GM18868 (cell line): ENCODE data around the gene SUB1.
A peak's percentile ranks its signal among the peaks of the same experiment; 100 is the strongest.
"Not testable (repeated sequence)": the region's sequence is repeated elsewhere in the genome, so short reads cannot be mapped to it uniquely, and the experiment has no call there.

ENCODE experiments used
- ATAC-seq: cut with Tn5 transposase; IDR thresholded peaks from one replicate; pipeline ENCODE4 v1.9.1; 2021; ENCODE audit warnings: mild to moderate bottlenecking, moderate library complexity; ENCODE audit not compliant: unreplicated experiment

Gene SUB1

DNA sequence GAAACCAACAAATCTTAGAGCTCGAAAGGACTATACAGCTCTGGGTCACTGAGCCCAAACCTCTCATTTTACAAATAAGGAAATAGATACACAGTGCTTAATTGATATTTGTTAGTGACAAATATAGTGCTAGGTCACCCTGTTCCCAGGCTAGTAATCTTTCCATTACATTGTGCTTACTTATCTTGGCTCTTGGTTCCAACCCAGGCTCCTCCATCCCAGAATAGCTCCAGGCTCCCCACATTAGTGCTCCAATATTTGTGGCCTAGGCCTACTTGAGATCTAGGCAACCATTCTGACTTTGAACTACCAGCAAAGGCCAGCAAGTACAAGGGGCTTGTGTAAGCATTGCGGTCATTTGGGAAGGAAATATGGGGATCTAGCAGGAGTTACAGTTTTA lies 21.7 kb upstream of the SUB1 start:
- ATAC-seq, result no peak

DNA sequence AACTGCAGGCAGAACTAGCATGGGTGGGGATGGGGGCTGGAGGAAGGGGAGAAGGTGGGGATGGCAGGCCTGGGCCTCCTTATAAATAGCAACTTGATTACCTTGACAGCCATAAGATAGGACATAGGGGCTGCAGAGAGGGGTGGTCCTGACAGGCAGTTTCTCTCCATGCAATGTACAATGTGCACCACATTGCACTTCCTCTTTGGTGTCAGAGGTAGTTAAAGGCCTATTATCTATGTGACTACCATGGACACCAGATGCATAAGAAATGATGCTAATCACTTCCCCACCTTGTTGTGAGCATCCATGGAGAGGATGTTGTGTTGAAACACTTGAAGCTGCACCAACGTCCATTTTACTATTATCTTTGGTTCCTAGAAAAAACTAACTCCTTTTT lies 20.2 kb upstream of the SUB1 start:
- no peak for ATAC-seq

DNA sequence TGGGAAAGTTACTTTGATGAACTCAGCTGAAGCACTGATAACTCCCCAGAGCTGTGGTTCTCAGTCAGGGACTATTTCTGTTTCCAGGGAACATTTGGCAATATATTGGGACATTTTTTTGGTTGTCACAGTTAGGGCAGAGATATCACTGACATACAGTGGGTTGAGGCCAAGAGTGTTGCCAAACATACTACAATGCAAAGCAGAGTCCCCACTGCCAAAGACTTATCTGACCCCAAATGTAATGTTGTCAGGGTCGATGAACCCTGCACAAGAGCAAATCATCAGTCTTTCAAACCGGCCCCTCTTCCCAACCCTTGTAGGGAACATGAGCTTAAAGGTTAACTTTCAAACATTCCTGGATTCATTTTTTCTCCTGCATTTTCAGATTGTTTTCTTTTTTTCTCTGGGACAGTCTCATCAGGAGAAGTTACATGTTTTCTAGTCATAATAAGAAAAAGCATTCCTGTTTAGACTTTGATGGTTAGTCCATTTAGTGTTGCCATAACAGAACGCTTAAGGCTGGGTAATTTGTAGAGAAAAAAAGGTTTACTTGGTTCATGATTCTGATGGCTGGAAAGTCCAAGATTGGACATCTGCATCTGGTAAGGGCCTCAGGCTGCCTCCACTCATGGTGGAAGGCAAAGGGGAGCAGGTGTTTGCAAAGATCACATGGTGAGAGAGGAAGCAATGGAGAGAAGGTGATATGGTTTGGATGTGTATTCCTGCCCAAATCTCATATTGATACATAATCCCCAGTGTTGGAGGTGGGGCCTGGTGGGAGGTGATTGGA lies 18.8 kb upstream of the SUB1 start:
- no peak for ATAC-seq

DNA sequence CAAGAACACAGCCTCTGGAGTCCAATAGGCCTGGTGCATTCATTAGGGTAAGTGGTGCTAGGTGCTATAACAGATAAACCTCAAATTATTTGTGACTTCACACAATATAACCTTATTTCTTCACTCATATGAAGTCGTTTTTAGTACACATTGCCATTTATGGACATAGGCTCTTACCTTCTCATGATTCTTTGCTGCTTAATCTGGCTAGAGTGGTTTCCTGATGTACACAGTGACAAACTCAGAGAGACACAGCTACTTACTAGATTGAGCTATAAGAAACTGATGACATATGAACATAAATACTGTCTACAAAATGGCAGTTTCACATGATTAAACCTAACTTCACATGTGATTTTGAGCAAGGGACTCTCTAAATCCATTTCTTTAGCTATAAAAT lies 14.2 kb upstream of the SUB1 start:
- no peak for ATAC-seq

DNA sequence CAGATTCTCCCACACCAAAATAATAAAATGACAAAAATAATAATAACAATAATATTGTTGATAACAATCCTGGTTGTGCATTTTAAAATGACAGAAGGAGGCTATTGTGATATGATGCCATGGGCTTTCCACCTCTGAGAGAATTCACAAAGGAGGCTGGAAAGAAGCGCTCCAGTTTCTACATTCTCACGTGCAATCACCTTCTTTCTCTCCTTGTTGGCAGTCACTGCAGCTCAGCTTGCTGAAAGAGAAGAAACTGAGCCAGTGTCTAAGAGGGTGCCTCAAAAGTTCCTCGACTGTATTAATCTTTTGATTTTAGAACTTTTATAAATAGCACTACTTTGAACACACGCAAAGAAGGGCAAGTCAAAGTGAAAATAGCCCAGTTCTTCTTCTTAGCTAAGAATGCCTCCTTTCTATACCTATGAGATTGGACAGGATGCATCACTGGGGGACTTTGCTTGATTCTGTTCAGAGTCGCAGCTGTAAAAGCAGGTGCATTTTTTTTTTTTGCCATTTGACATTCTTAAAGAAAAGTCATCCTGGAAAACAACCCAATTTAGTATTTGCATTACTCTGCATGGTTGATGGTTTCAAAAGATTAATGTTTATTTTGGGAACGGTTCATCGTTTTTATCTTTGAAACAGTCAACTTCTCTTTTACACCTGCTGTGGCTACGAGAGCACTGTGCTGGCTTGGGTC lies 12.4 kb upstream of the SUB1 start:
- peak; percentile 91 for ATAC-seq

DNA sequence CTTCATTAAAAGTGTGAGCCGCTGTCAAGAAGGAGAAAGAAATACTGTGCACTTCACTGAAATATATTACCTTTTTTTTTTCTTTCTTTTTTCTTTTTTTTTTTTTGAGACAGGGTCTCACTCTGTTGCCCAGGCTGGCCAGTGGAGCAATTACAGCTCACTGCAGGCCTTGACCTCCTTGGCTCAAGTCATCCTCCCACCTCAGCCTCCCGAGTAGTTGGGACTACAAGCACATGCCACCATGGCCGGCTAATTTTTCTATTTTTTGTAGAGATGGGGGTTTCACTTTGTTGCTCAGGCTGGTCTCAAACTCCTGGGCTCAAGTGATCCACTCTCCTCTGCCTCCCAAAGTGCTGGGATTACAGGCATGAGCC lies 11.9 kb upstream of the SUB1 start:
- ATAC-seq, result not testable (repeated sequence)

DNA sequence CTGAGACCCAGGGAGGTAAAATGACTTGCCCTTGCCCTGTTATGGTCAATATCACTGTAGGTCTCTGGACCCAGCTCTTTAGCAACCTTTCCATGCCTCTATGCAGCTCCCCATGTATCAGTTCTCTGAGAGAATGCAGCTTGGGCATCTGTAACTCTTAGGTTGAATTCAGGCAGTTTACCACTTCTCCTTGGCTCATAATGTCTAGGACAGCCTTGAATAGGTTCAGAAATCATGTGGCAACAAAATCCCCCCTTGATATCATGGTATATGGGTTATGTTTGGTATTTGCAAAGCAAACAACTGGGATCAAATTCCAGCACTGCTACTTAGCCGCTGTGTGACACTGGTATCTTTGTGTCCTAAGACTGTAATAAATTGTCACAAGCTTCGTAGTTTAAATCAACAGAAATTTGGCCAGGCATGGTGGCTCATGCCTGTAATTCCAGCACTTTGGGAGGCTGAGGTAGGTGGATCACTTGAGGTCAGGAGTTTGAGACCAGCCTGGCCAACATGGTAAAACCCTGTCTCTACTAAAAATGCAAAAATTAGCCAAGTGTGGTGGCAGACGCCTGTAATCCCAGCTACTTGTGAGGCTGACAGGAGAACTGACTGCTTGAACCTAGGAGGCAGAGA lies 10.7 kb upstream of the SUB1 start:
- ATAC-seq, result no peak

DNA sequence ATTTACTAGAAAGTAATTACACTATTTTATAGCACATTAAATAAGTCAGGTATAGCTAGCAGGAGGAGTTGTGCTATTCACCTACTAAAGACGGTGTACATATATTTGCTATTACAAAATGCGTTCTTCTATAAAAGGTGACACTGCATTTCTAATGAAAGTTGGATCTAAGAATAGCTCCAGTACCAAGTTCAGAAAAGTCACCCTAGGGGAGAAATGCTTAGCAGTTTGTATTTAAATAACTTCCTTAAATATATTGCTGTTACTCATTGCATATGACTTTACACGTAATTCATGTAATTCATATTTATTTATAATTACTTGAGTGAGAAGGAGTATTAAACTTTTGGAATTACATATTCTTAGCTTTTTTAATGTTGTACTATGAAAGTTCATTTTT lies 7.0 kb upstream of the SUB1 start:
- peak; percentile 24 for ATAC-seq

DNA sequence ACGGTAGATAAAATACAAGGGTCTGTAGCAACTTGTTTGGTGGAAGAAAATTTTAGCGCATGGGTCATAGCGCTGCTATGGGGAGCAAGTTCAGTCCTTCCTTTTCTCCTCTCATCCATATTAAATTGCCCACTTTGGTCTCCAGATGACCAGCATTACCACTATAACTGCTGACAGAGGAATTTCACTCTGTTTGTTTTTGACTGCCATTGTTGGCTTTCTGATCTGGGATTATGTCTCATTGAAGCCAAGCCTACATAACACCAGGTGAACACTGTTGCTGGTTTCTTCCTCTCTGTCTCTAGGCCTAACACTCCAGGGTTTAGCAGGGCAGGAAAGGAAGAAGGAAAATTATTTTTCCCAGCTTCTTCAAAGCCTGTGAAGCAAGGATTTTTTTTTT lies 6.6 kb upstream of the SUB1 start:
- ATAC-seq, result no peak

DNA sequence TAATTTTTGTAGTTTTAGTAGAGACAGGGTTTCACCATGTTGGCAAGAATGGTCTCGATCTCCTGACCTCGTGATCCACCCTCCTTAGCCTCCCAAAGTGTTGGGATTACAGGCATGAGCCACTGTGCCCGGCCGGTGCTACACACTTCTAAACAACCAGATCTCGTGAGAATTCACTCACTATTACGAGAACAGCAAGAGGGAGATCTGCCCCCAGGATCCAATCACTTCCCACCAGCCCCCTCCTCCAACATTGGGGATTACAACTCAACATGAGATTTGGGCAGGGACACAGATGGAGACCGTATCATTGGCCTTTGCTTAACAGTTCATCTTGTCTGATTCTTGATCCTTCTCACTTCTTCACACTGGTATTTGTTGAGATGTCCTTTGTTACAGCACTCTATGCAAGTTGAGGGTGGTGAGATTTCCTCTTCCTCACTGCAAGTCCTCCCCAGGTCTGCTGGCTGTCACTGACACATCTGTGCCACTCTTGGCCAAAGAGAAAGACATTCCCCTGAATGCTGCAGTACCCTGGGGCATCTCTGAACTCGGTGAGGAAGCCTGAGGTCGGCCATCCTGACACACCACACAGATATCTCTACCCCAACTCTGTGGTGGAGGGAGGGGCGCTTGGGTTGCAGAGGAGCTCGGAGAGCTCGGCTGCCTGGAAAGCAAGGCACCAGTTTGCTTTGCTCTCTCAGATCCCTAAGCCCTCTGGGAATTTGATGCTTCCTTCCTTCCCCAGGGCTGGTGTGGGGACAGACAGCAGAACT lies 4.2 kb upstream of the SUB1 start:
- no peak for ATAC-seq

DNA sequence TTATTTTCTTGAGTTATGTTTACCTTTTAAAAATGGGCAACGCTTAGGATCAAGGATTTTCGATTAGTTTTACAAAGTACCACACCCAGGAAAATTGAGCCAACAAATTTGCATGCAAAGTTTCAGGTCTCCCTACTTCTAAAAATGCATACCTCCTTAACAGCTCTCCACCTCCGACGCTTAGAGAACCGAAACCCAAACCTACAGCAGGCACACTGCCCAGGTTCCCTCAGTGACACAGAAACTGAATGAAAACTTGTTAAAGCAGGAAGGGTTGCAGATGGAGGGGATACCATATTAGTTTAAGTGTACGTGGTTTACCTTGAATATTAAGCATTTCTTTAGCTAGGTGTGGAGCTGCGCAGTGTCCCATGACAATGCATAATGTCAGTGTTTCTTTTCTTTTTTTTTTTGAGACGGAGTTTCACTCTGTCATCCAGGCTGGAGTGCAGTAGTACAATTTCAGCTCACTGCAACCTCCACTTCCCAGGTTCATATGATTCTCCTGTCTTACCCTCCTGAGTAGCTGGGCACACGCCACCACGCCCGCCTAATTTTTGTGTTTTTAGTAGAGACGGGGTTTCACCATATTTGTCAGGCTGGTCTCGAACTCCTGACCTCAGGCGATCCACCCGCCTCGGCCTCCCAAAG lies 1.6 kb upstream of the SUB1 start:
- peak; percentile 82 for ATAC-seq

DNA sequence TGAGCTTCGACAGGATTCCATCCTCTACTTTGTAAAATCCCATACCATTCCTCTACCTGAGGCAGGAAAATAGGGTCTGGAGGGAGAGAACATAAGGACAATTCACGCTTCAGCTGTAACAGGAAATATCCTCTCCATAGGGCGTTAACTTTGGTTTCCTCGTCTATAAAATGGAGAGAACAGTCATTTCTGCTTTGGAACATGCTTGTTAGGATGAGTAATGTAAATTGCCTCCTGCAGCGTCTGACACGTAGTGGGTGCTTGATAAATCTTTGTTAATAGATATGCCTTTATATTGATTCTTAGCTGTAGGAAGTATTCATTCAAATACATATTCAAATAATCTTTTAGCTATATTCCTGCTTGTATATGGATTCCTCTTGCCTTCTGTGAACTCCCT lies 711 bp upstream of the SUB1 start:
- no peak for ATAC-seq

DNA sequence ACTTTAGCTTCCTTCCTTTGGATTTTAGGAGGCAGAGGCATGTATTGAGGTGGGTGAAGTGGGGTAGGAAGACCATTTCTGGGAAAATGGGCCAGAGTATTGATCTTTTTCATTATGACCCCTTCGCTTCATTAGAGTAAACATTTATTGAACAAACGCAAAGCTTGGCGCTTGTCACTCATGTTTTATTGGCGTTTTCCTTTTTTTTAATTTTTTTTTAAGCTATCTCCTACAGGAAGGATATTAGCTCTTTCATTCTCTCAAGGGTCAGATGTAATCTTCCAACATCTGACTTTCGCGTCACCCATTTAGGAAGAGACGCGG lies 273 bp upstream of the SUB1 start:
- no peak for ATAC-seq

DNA sequence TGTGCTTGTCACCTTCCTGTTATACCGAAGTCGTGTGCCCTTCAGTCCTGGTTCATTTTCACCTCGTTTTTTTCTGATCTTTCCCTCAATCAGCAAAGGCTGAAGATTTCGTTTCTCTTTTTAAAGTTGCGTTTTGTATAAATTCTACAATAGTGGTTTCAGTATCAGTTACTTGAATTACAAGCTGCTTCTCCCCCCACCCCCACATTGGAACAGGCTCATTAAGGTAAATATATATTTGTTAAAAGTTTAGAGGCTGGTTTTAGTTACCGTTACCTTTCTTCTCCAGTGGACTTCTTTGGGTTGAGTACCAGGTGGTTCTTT lies 881 bp downstream of the SUB1 start:
- no peak for ATAC-seq

DNA sequence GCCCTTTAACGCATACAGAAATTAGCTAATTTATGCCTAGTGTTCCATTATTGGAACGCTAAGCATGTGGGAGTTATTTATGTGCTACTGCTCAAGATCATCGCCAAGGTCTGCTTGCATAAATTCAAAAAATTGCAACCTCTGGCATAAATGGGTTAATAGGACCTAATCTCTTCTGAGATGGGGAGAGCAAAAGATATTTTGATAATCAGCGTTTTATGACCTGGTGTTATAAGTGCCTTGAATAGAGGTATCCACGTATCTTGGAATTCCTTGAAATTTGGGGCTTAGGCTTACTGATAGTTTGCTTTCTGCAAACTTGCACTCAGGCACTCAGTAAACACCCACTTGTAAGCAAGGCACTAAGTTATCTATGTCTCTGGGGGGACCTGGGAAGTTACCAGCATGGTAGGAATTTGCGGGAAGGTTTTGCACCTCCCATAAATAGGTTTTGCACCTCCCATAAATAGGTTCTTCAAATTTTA lies 1.8 kb downstream of the SUB1 start:
- no peak for ATAC-seq

DNA sequence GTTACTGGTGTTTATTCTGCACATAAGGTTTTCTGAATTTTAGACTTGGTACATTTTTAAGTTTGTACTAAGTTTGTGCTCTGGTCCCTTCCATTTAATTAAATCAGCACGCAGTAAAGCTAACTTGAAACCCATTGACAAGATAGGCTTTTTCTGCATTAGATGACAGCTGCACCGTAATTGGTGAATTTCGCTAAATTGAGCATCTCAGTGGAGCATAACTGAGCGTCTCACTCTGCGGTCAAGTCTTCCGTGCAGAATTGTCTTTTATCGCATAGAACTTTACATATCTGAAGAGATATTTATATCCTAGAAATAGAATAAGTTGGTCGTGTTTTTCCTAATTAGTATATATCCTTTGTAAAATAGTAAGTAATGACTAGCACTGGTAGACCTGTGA lies 4.1 kb downstream of the SUB1 start:
- peak; percentile 36 for ATAC-seq

DNA sequence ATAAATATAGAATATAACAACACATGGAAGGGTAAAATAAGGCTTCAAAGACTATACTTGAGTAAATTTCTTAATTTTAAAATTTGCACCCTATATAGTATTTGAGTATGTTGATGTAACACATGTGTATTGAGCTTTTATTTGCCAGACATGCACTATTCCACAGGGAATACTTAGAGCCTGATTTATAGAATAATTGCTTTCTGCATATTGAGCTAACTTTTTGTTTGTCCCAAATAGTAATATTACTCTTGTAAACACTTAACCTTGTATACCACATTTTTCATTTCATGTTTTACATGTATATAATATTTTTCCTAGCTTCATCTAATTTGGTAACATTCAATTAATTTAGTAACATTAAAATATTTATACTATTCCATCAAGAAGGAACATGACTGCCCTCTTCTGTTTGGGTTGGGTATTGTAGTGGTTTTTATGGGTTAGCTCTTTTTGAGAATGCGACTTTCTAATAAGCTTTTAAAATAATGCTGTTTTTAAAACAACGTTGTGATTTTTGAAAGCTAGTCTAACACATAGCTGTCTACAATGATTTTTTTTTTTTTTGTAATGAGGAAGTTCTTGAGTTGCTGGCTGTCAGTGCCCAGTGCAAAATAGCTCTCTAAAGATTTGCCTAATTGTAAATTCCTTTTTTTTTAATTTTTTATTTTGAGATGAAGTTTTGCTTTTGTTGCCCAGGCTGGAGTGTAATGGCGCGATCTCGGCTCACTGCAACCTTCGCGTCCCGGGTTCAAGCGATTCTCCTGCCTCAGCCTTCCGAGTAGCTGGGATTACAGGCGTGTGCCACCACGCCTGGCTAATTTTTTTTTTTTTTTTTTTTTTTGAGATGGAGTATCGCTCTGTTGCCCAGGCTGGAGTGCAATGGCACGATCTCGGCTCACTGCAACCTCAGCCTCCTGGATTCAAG lies 4.8 kb downstream of the SUB1 start:
- no peak for ATAC-seq

DNA sequence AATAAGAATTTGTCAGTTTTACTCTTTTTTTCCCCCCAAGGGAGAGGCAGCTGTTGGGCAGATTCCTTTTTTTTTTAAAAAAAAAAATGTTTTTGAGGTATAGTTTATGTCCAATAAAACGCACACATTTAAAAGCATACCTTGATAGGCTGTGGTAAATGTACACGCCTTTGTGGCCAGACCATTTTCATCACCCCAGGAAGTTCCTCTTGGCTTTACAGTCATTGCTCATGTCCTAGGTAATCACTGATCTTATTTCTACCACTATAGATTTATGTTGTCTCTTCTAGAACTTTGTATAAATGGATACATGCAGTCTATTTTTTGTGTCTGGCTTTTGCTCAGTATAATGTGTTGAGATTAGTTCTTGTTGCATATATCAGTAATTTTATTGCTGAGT lies 9.8 kb downstream of the SUB1 start:
- no peak for ATAC-seq

DNA sequence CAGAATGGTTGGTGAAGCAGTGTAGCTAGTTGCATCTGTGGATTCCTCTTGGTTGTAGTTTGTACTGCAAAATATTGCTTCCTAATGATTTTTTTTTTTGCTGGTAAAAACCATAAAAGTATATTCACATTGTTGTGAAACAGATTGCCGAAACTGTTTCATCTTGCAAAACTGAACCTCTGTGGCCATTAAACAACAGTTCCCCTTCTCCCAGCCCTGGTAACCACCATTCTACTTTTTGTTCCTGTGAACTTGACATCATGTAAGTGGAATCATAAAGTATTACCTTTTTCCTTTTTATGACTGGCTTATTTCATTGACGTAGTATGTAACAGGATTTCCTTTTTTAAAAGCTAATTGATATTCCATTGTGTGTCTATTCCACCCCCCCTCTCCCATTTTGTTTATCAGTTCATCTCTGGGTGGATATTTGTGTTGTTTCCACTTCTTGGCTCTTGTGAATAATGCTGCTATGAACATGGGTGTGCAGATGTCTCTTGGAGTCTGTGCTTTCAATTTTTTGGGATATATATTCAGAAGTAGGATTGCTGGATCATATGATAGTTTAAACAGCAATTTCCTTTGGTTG lies 11.8 kb downstream of the SUB1 start:
- no peak for ATAC-seq
